Measurements from ENCODE around the gene TCF7L2. TPM values are rescaled to one million over a fixed set of nuclear protein-coding genes. Genes with fewer than 3 reads are reported as not detected.

Gene TCF7L2
- total and polyA plus RNA-seq, 9 of the 15 experiments (the other 6 are each of a cell fraction or from before 2014, with no cell fraction given) = 0.32 to 2.8 (median 0.92) TPM

- no peak for TF ChIP-seq TSHZ1 (CRISPR knock-in tag; IDR thresholded peaks at IDR 0.05)
- TF ChIP-seq HNRNPH1 (optimal IDR thresholded peaks at IDR 0.05; ENCODE audit: low read depth, low read length) = no peak
- TF ChIP-seq CREBBP (IDR thresholded peaks at IDR 0.05; ENCODE audit: low read depth, low read length) = no peak
Measured at GRCh38 chr10:113167702-113168101, 217.7 kb downstream of the TCF7L2 start (continued).

- Histone ChIP-seq H3K36me3 (ENCODE audit: control insufficient read depth, insufficient read depth, low read length) (no peaks in the 10 kb centered on the region), H3K27me3 (ENCODE audit: control insufficient read depth in 2 of 2, insufficient read depth in 2 of 2, low read length in 2 of 2) (peaks cover 0 to 18% of the 10 kb centered on the region in 2 experiments; a peak in 2 of 5 replicates), H3K4me3 (no peak overlapping the region), H3K9me3 (replicated peaks; ENCODE audit: control insufficient read depth, insufficient read depth, low read depth, low read length) (no peaks in the 10 kb centered on the region), H3K27ac (ENCODE audit: extremely low read depth, low read depth, low read length) (no peak overlapping the region), H2AFZ (ENCODE audit: low read depth, low read length) (no peak overlapping the region), H3K4me2 (ENCODE audit: insufficient read depth, low read length) (no peak overlapping the region), H3K4me1 (replicated peaks in 1 of 2; ENCODE audit: control insufficient read depth in 2 of 2, insufficient read depth in 2 of 2, low read length in 2 of 2) (peaks cover 0 to 4% of the 10 kb centered on the region in 2 experiments; a peak in 1 of 5 replicates), H3K79me2 (ENCODE audit: control insufficient read depth, insufficient read depth, low read length) (no peaks in the 10 kb centered on the region), H3K9me1 (ENCODE audit: control insufficient read depth, insufficient read depth, low read length) (no peaks in the 10 kb centered on the region), H3K9ac (ENCODE audit: insufficient read depth in 1 of 2, low read depth in 2 of 2, low read length in 2 of 2) (no peak overlapping the region), H4K20me1 (replicated peaks; ENCODE audit: control insufficient read depth, insufficient read depth, low read length) (no peaks in the 10 kb centered on the region)
- ATAC-seq = no peak
- DNase-seq (ENCODE audit: extremely low read depth in 1 of 4, low spot score in 3 of 4) = no peak
- no peak for FAIRE-seq
- TF ChIP-seq POLR2H (tag; IDR thresholded peaks at IDR 0.05; ENCODE audit: low read depth) (no peak), EWSR1 (IDR thresholded peaks at IDR 0.05; ENCODE audit: borderline replicate concordance, low read depth, partially characterized antibody) (no peak), NFIC (IDR thresholded peaks at IDR 0.05) (peak; percentile 19; the same call in 1 of the 2 replicates), GTF3C2 (IDR thresholded peaks at IDR 0.05; ENCODE audit: borderline replicate concordance, extremely low read depth, insufficient read length) (no peak), SIN3B (IDR thresholded peaks at IDR 0.05; ENCODE audit: low read depth) (no peak)
- in situ Hi-C loops (cut with MboI) (no loop called here), intact Hi-C loops (cut with micrococcal nuclease) (no loop called here)
- WGBS (ENCODE audit: insufficient coverage, low coverage, missing lambda C conversion rate) = 19% methylated on average over 6 of the region's 6 CpGs
- ChIA-PET POLR2A (no interaction called here), CTCF (ENCODE audit: low intra/inter-chr PET ratio) (no interaction called here)
- no TSS peak for BruUV-seq (replicated peaks)
Measured at GRCh38 chr10:113168584-113168983, 218.5 kb downstream of the TCF7L2 start.
